ENCODE data around the gene BTBD16.

BTBD16 gene

DNA sequence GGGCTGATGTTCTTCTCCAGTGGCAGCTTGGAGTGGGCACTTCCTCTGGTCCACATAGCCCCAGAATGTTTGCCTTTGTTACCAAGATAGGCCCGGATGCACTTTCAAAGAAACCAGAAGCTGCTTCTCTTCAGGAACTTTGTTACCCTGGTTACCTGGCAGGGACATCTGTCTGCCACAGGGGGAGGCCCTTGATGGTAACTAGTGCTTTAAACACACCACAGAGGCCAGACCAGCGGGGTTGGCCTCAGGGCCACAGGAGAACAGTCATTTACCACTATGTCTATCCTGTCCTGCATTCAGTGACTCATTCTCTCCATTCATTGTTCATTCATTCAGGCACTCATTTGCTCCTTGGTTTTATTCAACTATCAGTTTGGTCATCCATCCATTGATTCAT is 91.5 kb downstream of the BTBD16 start:
- no peaks in the 10 kb centered on the region for H3K4me1 ChIP-seq (ENCODE audit: control insufficient read depth, insufficient read depth, low read length)
- H3K9ac ChIP-seq (ENCODE audit: low read length): no peak overlapping the region
- no peaks in the 10 kb centered on the region for H3K36me3 ChIP-seq (ENCODE audit: control insufficient read depth, insufficient read depth, low read length)
- H3K27ac ChIP-seq (ENCODE audit: low read depth, low read length): no peak overlapping the region
- H3K27me3 ChIP-seq (ENCODE audit: control insufficient read depth, insufficient read depth, low read length): no peaks in the 10 kb centered on the region
- no peak overlapping the region for H3K4me3 ChIP-seq (ENCODE audit: low read depth, low read length)
- peaks cover 9% of the 10 kb centered on the region; the same call in 1 of the 2 replicates for H3K9me3 ChIP-seq (ENCODE audit: control insufficient read depth, insufficient read depth, low read depth, low read length)

GRCh38 chr10:122363311-122363710 is 92.2 kb downstream of the BTBD16 start:
- H3K4me3 ChIP-seq (ENCODE audit: low read depth, low read length): no peak overlapping the region
- no peaks in the 10 kb centered on the region for H3K4me1 ChIP-seq (ENCODE audit: control insufficient read depth, insufficient read depth, low read length)
- no peak overlapping the region for H3K27ac ChIP-seq (ENCODE audit: low read depth, low read length)
- no peaks in the 10 kb centered on the region for H3K27me3 ChIP-seq (ENCODE audit: control insufficient read depth, insufficient read depth, low read length)
- H3K36me3 ChIP-seq (ENCODE audit: control insufficient read depth, insufficient read depth, low read length): no peaks in the 10 kb centered on the region
- no peak overlapping the region for H3K9ac ChIP-seq (ENCODE audit: low read length)
- H3K9me3 ChIP-seq (ENCODE audit: control insufficient read depth, insufficient read depth, low read depth, low read length): peaks cover 9% of the 10 kb centered on the region; the same call in 1 of the 2 replicates

DNA sequence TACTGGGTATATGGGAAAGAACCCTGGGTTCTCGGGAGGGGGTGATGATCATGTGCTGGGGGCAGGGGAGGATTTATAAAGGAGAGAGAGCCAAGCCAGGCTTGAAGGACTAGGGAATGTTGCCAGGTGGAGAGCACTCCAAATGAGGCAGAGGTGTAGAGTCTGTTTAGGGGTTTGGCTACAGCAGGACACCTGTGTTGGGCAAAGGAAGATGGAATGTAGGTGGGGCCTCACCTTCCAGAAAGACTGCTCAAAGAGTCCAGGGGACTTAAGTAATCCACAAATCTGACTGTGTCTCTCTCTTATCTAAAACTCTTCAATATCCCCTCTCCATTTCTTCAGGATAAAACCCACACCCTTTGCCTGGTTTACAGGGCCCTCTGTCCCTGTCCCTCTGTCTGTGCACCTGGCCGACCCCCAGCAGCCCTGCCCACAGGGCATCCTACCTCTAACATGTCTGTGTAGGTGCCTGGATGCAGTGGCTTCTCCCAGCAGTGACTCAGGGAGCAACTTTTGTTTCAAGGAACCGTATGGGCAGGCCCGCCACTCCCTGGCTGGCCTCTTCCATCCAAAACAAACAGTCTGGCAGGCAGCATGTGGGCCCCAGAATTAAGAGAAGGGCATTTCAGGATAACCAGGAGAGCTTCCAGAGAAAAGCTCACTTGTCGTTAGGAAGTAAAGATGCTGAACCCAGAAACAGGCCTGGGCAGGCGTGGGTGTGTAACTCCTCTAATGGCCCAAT is 92.8 kb downstream of the BTBD16 start:
- Histone ChIP-seq H3K27me3 (ENCODE audit: control insufficient read depth, insufficient read depth, low read length) (no peaks in the 10 kb centered on the region), H3K27ac (ENCODE audit: low read depth, low read length) (no peak overlapping the region), H3K9me3 (ENCODE audit: control insufficient read depth, insufficient read depth, low read depth, low read length) (peaks cover 7% of the 10 kb centered on the region; the same call in 1 of the 2 replicates), H3K4me3 (ENCODE audit: low read depth, low read length) (no peak overlapping the region), H3K4me1 (ENCODE audit: control insufficient read depth, insufficient read depth, low read length) (no peaks in the 10 kb centered on the region), H3K9ac (ENCODE audit: low read length) (no peak overlapping the region), H3K36me3 (ENCODE audit: control insufficient read depth, insufficient read depth, low read length) (no peaks in the 10 kb centered on the region)

- Histone ChIP-seq H3K36me3 (ENCODE audit: control insufficient read depth, insufficient read depth, low read length) (no peaks in the 10 kb centered on the region), H3K27ac (ENCODE audit: low read depth, low read length) (no peak overlapping the region), H3K4me1 (ENCODE audit: control insufficient read depth, insufficient read depth, low read length) (no peaks in the 10 kb centered on the region), H3K4me3 (ENCODE audit: low read depth, low read length) (no peak overlapping the region), H3K9ac (ENCODE audit: low read length) (no peak overlapping the region), H3K27me3 (ENCODE audit: control insufficient read depth, insufficient read depth, low read length) (peaks cover 9% of the 10 kb centered on the region), H3K9me3 (ENCODE audit: control insufficient read depth, insufficient read depth, low read depth, low read length) (peaks cover 7% of the 10 kb centered on the region; the same call in 1 of the 2 replicates)
Measured at GRCh38 chr10:122368502-122369254, 97.6 kb downstream of the BTBD16 start.

DNA sequence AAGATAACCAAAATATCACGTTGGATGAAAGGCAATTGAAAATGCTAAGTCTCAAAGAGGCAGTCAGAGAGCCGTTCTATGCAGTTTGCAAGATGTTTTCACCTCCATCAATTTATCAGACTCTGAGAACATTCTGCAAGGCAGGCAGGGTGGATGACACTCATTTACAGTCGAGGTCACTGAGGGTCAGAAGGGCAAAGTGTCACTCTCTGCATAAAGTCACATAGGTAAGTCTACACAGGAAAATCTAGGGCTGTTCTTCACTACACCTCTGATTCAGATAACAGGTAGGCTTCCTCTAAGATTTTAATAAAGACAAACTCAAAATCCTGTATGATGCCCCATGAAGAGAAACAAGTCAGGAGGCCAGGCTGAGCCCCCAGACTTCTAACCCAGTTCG is 102.0 kb downstream of the BTBD16 start:
- Histone ChIP-seq H3K9ac (ENCODE audit: low read length) (no peak overlapping the region), H3K9me3 (ENCODE audit: control insufficient read depth, insufficient read depth, low read depth, low read length) (no peaks in the 10 kb centered on the region), H3K36me3 (ENCODE audit: control insufficient read depth, insufficient read depth, low read length) (no peaks in the 10 kb centered on the region), H3K27me3 (ENCODE audit: control insufficient read depth, insufficient read depth, low read length) (peaks cover 12% of the 10 kb centered on the region), H3K4me1 (ENCODE audit: control insufficient read depth, insufficient read depth, low read length) (no peaks in the 10 kb centered on the region), H3K4me3 (ENCODE audit: low read depth, low read length) (no peak overlapping the region), H3K27ac (ENCODE audit: low read depth, low read length) (no peak overlapping the region)

DNA sequence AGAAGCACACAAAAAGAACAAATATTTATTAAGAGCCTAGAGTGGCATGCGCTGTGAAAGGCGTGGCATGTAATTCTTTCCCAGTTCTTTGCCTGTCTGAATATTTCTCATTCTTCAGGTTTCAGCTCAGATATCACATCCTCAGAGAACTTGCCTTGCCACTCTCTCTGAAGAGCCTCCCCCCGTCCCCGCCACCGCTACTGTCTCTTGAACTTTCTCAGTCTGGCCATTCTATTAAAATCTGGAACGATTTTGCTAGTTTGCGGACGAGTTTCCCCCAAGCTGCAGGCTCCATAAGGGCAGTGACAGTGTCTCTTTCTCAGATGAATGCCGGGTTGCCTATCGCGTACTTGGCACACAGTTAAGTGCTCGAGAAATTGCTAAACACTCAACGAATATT is 102.6 kb downstream of the BTBD16 start:
- Histone ChIP-seq H3K27ac (ENCODE audit: low read depth, low read length) (no peak overlapping the region), H3K27me3 (ENCODE audit: control insufficient read depth, insufficient read depth, low read length) (peaks cover 12% of the 10 kb centered on the region), H3K9ac (ENCODE audit: low read length) (no peak overlapping the region), H3K4me1 (ENCODE audit: control insufficient read depth, insufficient read depth, low read length) (no peaks in the 10 kb centered on the region), H3K4me3 (ENCODE audit: low read depth, low read length) (peak overlapping the region; percentile 95), H3K36me3 (ENCODE audit: control insufficient read depth, insufficient read depth, low read length) (no peaks in the 10 kb centered on the region), H3K9me3 (ENCODE audit: control insufficient read depth, insufficient read depth, low read depth, low read length) (no peaks in the 10 kb centered on the region)

- Histone ChIP-seq H3K9me3 (ENCODE audit: control insufficient read depth, insufficient read depth, low read depth, low read length) (no peaks in the 10 kb centered on the region), H3K27me3 (ENCODE audit: control insufficient read depth, insufficient read depth, low read length) (peaks cover 12% of the 10 kb centered on the region), H3K4me3 (ENCODE audit: low read depth, low read length) (peak within 1 kb of the TSS; percentile 95), H3K27ac (ENCODE audit: low read depth, low read length) (peak within 1 kb of the TSS; percentile 71; the same call in 1 of the 2 replicates), H3K36me3 (ENCODE audit: control insufficient read depth, insufficient read depth, low read length) (peaks cover 4% of the 10 kb centered on the region; the same call in 1 of the 2 replicates), H3K9ac (ENCODE audit: low read length) (peak within 1 kb of the TSS; percentile 61), H3K4me1 (ENCODE audit: control insufficient read depth, insufficient read depth, low read length) (no peaks in the 10 kb centered on the region)
Measured at GRCh38 chr10:122374237-122374858, 103.3 kb downstream of the BTBD16 start, which contains the start of gene PLEKHA1. Gene PLEKHA1 (plus strand): TSS chr10:122374708. CDS start chr10:122393201, 18,493 bp downstream.

DNA sequence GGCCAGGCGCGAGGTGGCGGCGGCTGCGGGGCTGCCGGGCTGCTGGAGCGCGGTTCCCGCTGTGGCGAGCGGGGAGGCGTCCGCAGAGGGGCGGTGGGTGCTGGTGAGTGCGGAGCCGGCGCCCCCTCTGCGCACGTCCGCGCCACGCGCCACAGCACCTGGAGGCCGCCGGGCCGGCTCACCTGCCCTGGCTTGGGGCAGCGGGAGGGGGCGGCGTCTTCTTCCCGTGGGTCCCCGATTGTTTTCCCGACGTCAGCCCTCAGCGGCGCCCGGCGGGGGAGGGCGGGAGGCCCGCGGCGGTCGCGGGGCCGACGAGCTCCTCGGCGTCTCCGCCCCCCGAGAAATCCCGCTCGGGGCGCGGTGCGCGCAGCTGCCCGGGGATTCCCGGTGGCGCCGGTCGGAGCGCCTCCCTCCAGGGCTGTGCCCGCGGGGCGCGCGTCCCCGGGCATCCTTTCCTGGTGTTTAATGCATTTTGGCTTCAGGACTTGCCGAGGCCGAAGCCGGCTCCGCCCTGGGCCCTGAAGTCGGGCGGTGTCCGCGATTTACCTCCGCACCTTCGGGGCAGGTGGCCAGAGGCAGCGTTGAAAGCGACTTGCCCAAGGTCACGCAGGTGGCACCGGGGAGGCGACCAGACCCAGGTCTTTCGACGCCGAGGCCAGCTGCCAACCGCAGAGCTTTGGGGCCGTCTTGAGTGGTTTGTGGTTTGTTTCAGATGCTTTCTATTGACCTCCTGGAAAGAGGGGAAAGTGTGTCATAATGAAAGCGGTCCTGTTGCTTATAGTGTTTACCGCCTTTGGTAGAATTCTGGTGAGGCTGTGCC is 104.0 kb downstream of the BTBD16 start:
- Histone ChIP-seq H3K27me3 (ENCODE audit: control insufficient read depth, insufficient read depth, low read length) (peaks cover 12% of the 10 kb centered on the region), H3K9ac (ENCODE audit: low read length) (peak overlapping the region; percentile 61)

GRCh38 chr10:122375679-122376160 is 104.6 kb downstream of the BTBD16 start:
- Histone ChIP-seq H3K27ac (ENCODE audit: low read depth, low read length) (no peak overlapping the region), H3K9ac (ENCODE audit: low read length) (peak overlapping the region; percentile 61), H3K4me1 (ENCODE audit: control insufficient read depth, insufficient read depth, low read length) (no peaks in the 10 kb centered on the region), H3K27me3 (ENCODE audit: control insufficient read depth, insufficient read depth, low read length) (peaks cover 12% of the 10 kb centered on the region), H3K9me3 (ENCODE audit: control insufficient read depth, insufficient read depth, low read depth, low read length) (no peaks in the 10 kb centered on the region), H3K4me3 (ENCODE audit: low read depth, low read length) (peak overlapping the region; percentile 95), H3K36me3 (ENCODE audit: control insufficient read depth, insufficient read depth, low read length) (peaks cover 9% of the 10 kb centered on the region)

More for the DNA sequence above, 104.0 kb downstream of the BTBD16 start:
- H3K4me3 ChIP-seq (ENCODE audit: low read depth, low read length): peak overlapping the region; percentile 95
- no peaks in the 10 kb centered on the region for H3K4me1 ChIP-seq (ENCODE audit: control insufficient read depth, insufficient read depth, low read length)
- H3K9me3 ChIP-seq (ENCODE audit: control insufficient read depth, insufficient read depth, low read depth, low read length): no peaks in the 10 kb centered on the region
- H3K36me3 ChIP-seq (ENCODE audit: control insufficient read depth, insufficient read depth, low read length): peaks cover 9% of the 10 kb centered on the region
- H3K27ac ChIP-seq (ENCODE audit: low read depth, low read length): peak overlapping the region; percentile 71; the same call in 1 of the 2 replicates

DNA sequence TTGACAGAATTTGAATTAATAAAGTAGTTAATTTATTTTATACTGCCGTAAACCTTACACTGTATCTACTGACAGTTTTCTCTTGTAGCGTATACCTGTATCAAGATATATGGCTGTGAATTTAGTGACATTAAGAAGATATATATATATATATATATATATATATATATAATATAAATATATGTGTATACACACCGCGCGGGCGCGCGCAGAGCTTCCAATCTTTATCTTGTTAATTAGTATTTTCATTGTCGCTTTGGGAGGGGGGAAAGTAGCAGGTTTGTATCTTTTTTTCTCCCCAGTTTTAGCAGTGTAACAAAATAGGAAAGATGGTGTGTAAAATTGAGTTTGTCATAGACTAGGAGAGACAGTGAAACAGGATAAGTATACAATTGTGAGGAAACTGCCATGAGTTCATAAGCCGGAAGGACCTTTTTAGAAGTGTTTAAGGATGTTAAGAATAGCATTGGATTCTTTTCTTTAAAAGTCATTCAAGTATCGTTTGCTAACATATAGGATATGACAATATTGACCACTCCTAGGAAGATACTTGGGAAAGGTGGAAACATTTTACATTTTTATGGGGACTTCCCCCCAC is 105.4 kb downstream of the BTBD16 start:
- Histone ChIP-seq H3K9ac (ENCODE audit: low read length) (no peak overlapping the region), H3K4me1 (ENCODE audit: control insufficient read depth, insufficient read depth, low read length) (no peaks in the 10 kb centered on the region), H3K4me3 (ENCODE audit: low read depth, low read length) (peak overlapping the region; percentile 95; the same call in 1 of the 2 replicates)

More for the DNA sequence above, 105.4 kb downstream of the BTBD16 start:
- H3K36me3 ChIP-seq (ENCODE audit: control insufficient read depth, insufficient read depth, low read length): peaks cover 9% of the 10 kb centered on the region
- H3K9me3 ChIP-seq (ENCODE audit: control insufficient read depth, insufficient read depth, low read depth, low read length): no peaks in the 10 kb centered on the region
- H3K27me3 ChIP-seq (ENCODE audit: control insufficient read depth, insufficient read depth, low read length): peaks cover 12% of the 10 kb centered on the region
- no peak overlapping the region for H3K27ac ChIP-seq (ENCODE audit: low read depth, low read length)

All from HUES6 (cell line).